SK-N-SH treated with all-trans-retinoic acid at 6 μM for 48 hours (cell line): Measurements from ENCODE around the gene SPG21.

Source experiments
- ARNTL ChIP-seq: fragments of 450-650 bp; formaldehyde crosslinking; IDR thresholded peaks from 2 replicates; pipeline ENCODE4 v1.5.0; 2020; ENCODE audit warnings: low read depth, mild to moderate bottlenecking, moderate library complexity, borderline replicate concordance
- BACH2 ChIP-seq: fragments of 250-450 bp; sonication (Bioruptor Pico); IDR thresholded peaks from 2 replicates; pipeline ENCODE4 v1.9.0; 2021; ENCODE audit warnings: mild to moderate bottlenecking, borderline replicate concordance
- ESRRG ChIP-seq: fragments of 250-450 bp; sonication (Bioruptor Pico); IDR thresholded peaks from 2 replicates; pipeline ENCODE4 v1.6.1; 2021; ENCODE audit warnings: mild to moderate bottlenecking
- ISL1 ChIP-seq: fragments of 250-450 bp; sonication (Bioruptor Pico); IDR thresholded peaks from 2 replicates; pipeline ENCODE4 v2.1.2; 2022; ENCODE audit warnings: mild to moderate bottlenecking, moderate library complexity
- OSR1 ChIP-seq: fragments of 250-450 bp; sonication (Bioruptor Pico); IDR thresholded peaks from 2 replicates; pipeline ENCODE4 v1.8.0; 2022; ENCODE audit warnings: moderate library complexity, mild to moderate bottlenecking, inconsistent platforms
- SNAI2 ChIP-seq: fragments of 250-450 bp; sonication (Bioruptor Pico); IDR thresholded peaks from 2 replicates; pipeline ENCODE4 v1.5.0; 2020; ENCODE audit warnings: mild to moderate bottlenecking, moderate library complexity
- TCF4 ChIP-seq: fragments of 250-450 bp; sonication (Bioruptor Pico); IDR thresholded peaks from 2 replicates; pipeline ENCODE4 v1.8.0; 2021; ENCODE audit warnings: mild to moderate bottlenecking, moderate library complexity, borderline replicate concordance
- TOX ChIP-seq: fragments of 250-450 bp; sonication (Bioruptor Pico); IDR thresholded peaks from 2 replicates; pipeline ENCODE4 v1.8.0; 2021; ENCODE audit warnings: mild to moderate bottlenecking, moderate library complexity, borderline replicate concordance
- ZC3H10 ChIP-seq: fragments of 250-450 bp; sonication (Bioruptor Pico); IDR thresholded peaks from 2 replicates; pipeline ENCODE4 v1.5.1; 2021; ENCODE audit warnings: mild to moderate bottlenecking, moderate library complexity
- ZFP3 ChIP-seq: fragments of 250-450 bp; sonication (Bioruptor Pico); IDR thresholded peaks from 2 replicates; pipeline ENCODE4 v1.5.0; 2020; ENCODE audit warnings: mild to moderate bottlenecking, moderate library complexity
- TF ChIP-seq, protein P1 (sequence below): fragments of 250-450 bp; sonication (Bioruptor Pico); IDR thresholded peaks from 2 replicates; pipeline ENCODE4 v1.5.0; 2020; ENCODE audit warnings: mild to moderate bottlenecking, moderate library complexity
- TF ChIP-seq, protein P2 (sequence below): fragments of 250-450 bp; sonication (Bioruptor Pico); IDR thresholded peaks from 2 replicates; pipeline ENCODE4 v1.8.0; 2020; ENCODE audit warnings: mild to moderate bottlenecking, moderate library complexity, borderline replicate concordance
- TF ChIP-seq, protein P3 (sequence below): fragments of 250-450 bp; sonication (Bioruptor Pico); IDR thresholded peaks from 2 replicates; pipeline ENCODE4 v1.5.1; 2020; ENCODE audit warnings: low read depth, mild to moderate bottlenecking, moderate library complexity
- TF ChIP-seq, protein P4 (sequence below): fragments of 250-450 bp; sonication (Bioruptor Pico); IDR thresholded peaks from 2 replicates; pipeline ENCODE4 v1.8.0; 2021; ENCODE audit warnings: low read depth, mild to moderate bottlenecking, moderate library complexity, borderline replicate concordance

DNA sequence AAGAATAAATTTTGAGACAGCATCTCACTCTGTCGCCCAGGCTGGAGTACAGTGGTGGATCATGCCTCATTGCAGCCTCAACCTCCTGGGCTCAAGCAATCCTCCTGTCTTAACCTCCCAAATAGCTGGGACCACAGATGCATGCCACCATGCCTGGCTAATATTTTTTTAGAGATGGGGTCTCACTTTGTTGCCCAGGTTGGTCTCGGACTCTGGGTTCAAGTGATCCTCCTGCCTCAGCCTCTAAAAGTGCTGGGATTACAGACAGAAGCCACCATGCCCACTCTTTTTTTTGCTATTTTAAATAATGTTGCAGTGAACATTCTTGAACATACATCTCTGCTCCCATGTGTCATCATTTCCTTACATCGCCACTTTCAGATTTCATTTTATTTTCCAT, 48.7 kb upstream of the SPG21 start:
- TF ChIP-seq ESRRG (CRISPR knock-in tag): no peak
- TF ChIP-seq ARNTL: no peak
- no peak for TF ChIP-seq OSR1 (CRISPR knock-in tag)
- TF ChIP-seq, protein P1, sequence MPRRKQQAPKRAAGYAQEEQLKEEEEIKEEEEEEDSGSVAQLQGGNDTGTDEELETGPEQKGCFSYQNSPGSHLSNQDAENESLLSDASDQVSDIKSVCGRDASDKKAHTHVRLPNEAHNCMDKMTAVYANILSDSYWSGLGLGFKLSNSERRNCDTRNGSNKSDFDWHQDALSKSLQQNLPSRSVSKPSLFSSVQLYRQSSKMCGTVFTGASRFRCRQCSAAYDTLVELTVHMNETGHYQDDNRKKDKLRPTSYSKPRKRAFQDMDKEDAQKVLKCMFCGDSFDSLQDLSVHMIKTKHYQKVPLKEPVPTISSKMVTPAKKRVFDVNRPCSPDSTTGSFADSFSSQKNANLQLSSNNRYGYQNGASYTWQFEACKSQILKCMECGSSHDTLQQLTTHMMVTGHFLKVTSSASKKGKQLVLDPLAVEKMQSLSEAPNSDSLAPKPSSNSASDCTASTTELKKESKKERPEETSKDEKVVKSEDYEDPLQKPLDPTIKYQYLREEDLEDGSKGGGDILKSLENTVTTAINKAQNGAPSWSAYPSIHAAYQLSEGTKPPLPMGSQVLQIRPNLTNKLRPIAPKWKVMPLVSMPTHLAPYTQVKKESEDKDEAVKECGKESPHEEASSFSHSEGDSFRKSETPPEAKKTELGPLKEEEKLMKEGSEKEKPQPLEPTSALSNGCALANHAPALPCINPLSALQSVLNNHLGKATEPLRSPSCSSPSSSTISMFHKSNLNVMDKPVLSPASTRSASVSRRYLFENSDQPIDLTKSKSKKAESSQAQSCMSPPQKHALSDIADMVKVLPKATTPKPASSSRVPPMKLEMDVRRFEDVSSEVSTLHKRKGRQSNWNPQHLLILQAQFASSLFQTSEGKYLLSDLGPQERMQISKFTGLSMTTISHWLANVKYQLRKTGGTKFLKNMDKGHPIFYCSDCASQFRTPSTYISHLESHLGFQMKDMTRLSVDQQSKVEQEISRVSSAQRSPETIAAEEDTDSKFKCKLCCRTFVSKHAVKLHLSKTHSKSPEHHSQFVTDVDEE (CRISPR knock-in tag): no peak
- no peak for TF ChIP-seq SNAI2 (CRISPR knock-in tag)
- TF ChIP-seq, protein P2, sequence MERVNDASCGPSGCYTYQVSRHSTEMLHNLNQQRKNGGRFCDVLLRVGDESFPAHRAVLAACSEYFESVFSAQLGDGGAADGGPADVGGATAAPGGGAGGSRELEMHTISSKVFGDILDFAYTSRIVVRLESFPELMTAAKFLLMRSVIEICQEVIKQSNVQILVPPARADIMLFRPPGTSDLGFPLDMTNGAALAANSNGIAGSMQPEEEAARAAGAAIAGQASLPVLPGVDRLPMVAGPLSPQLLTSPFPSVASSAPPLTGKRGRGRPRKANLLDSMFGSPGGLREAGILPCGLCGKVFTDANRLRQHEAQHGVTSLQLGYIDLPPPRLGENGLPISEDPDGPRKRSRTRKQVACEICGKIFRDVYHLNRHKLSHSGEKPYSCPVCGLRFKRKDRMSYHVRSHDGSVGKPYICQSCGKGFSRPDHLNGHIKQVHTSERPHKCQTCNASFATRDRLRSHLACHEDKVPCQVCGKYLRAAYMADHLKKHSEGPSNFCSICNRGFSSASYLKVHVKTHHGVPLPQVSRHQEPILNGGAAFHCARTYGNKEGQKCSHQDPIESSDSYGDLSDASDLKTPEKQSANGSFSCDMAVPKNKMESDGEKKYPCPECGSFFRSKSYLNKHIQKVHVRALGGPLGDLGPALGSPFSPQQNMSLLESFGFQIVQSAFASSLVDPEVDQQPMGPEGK: no peak
- no peak for TF ChIP-seq ZFP3 (CRISPR knock-in tag)
- TF ChIP-seq, protein P3, sequence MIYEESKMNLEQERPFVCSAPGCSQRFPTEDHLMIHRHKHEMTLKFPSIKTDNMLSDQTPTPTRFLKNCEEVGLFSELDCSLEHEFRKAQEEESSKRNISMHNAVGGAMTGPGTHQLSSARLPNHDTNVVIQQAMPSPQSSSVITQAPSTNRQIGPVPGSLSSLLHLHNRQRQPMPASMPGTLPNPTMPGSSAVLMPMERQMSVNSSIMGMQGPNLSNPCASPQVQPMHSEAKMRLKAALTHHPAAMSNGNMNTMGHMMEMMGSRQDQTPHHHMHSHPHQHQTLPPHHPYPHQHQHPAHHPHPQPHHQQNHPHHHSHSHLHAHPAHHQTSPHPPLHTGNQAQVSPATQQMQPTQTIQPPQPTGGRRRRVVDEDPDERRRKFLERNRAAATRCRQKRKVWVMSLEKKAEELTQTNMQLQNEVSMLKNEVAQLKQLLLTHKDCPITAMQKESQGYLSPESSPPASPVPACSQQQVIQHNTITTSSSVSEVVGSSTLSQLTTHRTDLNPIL (CRISPR knock-in tag): no peak
- no peak for TF ChIP-seq ISL1
- TF ChIP-seq TOX (CRISPR knock-in tag): no peak
- TF ChIP-seq ZC3H10 (CRISPR knock-in tag): no peak
- TF ChIP-seq, protein P4, sequence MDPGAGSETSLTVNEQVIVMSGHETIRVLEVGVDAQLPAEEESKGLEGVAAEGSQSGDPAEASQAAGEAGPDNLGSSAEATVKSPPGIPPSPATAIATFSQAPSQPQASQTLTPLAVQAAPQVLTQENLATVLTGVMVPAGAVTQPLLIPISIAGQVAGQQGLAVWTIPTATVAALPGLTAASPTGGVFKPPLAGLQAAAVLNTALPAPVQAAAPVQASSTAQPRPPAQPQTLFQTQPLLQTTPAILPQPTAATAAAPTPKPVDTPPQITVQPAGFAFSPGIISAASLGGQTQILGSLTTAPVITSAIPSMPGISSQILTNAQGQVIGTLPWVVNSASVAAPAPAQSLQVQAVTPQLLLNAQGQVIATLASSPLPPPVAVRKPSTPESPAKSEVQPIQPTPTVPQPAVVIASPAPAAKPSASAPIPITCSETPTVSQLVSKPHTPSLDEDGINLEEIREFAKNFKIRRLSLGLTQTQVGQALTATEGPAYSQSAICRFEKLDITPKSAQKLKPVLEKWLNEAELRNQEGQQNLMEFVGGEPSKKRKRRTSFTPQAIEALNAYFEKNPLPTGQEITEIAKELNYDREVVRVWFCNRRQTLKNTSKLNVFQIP (CRISPR knock-in tag): no peak
- no peak for TF ChIP-seq BACH2
- TF ChIP-seq TCF4 (CRISPR knock-in tag): no peak
